ENCODE measurements around the gene TMEM80.

The TMEM80 gene

DNA sequence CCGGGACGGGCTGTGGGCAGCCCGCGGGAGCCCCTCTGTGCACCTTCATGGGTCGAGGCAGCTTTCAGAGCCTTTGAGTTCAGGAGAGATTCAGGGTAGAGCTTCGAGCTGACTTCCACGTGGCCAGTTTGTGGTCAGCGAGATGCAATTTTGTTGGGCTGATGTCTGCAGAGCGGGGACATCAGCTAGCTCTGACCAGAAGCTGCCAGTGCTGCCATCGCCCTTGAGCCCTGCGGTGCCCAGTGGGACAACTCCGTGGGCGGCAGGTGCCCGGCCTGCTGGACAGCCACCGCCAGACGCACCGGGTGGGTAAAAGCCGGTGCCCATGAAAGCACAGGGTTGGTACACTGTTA is 52.4 kb downstream of the TMEM80 start:
- peak in 1 of 3 experiments; percentile 35 for DNase-seq

DNA sequence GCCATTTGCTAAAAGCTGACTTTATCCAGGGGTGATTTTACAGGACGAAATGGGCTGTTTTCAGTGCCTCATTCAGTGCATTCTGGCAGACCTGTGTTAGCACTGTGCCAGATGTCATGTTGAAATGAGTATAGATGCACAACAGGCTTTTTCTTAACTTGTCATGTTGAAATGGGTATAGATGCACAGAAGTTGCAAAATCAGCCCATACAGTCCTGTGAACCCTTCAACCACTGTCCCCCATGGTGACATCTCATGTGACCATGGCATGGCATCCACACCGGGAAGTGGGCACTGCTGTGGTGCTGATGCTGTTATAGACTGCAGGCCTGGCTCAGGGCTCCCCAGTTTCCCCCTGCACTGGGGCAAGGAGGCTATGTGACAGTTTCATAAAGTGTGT is 54.1 kb downstream of the TMEM80 start:
- no peak for DNase-seq
